NCI-H345 (cell line): ENCODE results near the gene TMEM72.

ENCODE experiments used
- DNase-seq: peaks from one replicate; lab custom pipeline; 2025; lab: John Stamatoyannopoulos, UW

The TMEM72 gene

DNA sequence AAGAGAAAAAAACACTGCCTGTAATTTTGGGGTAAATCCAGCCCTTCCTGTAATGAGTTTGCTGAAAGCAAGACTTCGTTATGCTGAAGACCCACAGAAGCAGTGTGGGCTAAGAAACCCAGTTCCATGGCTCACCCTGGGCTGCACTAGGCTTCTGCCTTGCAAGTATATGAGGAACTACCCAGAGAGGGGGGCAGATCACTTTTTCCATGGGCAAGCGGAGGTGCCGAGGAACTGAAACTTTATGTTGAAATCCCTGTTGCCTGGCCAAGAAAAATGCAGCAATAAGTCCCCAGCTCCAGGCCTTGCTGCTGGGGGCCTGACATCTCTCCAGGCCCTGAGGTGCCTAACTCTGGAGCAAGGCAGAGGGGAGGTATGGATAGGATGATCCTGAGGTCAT, 57.0 kb downstream of the TMEM72 start:
- no peak for DNase-seq

DNA sequence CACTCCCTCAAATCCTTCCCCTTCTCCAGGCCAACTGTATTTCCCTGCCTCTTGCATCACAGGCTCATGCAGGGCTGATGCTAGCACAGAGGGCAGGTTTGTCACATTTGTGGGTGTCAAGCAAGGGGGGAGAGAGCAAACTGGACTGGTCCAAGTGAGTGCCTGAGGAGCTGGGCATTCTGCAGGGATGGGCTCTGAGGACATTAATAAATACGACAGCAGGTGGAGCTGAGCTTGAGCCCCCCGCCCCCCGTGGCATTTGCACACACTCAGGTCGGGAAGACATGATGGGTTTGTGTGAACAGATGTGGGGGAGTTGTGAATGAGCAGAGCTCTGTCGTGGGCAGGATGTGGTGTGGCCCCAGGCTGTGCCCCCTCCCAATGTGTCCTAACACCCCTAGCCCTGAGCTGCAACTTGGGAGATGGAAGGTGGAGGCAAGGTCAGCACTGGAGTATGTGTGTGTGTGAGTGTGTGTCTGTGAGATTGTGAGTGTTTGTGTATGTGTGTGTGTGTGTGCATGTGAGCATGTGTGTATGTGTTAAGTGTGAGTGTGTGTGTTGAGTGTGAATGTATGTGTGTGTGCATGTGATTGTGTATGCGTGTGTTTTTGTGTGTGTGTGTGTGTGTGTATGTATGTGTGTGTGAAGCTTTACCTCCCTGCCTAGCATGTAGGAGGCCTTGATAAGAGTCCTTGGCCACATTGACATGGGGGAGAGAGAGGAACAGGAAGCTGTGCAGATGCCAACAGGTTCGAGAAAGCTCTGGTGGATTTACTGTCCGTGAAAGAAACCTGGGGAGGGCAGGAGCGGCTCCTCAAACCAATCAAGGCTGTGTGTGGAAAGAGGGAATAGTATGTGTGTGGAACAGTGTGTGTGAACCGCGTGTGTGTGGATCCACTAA, 57.6 kb downstream of the TMEM72 start:
- DNase-seq: no peak

DNA sequence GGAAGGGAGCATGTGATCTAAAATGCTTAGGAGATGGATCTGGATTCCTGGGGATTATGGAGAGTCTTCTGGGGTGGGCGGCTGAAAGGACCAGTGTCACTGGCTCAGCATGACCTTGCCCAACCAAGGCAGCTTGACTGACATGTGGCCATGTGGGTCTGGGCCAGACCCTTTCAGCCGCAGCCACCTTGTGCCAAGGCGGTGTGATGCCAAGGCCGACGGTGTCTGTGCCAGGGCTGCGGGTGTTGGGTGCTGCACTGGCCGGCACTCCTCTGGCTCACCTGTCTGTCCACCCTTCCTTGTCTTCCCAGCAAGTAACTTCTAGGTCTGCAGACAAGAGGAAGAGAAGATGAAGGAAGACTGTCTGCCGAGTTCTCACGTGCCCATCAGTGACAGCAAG, 58.7 kb downstream of the TMEM72 start:
- DNase-seq: no peak

DNA sequence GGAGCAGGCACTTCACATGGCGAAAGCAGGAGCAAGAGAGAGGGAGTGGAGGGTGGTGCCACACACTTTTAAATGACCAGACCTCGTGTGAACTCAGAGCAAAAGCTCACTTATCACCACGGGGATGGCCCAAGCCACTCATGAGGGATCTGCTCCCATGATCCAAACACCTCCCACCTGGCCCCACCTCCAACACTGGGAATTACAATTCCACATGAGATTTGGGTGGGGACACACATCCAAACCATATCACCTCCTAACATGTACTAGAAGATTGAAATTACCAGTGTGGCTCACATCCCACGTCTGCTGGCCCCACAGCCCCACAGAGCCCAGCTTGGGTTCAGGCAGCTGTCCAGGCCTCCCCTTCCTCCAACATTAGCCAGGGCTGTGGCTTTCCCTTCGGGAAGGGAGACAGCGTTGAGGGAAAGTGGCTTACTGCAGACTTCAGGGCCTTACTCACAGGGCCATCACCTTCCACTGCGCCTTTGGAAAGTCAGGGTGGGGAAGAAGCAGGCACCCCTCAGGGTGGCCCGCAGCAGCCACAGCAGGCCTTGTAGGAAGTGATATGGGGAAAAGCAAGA, 59.8 kb downstream of the TMEM72 start:
- no peak for DNase-seq

DNA sequence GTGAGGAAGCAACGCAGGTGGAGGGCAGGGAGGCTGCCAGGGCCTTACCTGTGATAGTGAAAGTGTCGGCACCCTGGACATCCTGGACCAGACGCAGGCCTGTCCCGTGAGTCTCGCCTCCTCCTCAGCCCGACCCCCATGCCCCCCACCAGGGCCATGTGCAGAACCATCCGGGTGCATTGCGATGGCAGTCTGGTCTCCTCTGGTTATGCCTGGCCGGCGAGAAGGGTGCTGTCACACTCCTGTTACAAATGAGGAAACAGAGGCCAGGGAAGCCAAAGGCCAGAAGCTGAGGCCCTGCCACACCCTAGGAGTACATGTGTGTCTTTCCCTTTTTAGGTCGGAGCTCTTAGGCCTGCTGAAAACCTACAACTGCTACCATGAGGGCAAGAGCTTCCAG, 60.3 kb downstream of the TMEM72 start:
- no peak for DNase-seq

DNA sequence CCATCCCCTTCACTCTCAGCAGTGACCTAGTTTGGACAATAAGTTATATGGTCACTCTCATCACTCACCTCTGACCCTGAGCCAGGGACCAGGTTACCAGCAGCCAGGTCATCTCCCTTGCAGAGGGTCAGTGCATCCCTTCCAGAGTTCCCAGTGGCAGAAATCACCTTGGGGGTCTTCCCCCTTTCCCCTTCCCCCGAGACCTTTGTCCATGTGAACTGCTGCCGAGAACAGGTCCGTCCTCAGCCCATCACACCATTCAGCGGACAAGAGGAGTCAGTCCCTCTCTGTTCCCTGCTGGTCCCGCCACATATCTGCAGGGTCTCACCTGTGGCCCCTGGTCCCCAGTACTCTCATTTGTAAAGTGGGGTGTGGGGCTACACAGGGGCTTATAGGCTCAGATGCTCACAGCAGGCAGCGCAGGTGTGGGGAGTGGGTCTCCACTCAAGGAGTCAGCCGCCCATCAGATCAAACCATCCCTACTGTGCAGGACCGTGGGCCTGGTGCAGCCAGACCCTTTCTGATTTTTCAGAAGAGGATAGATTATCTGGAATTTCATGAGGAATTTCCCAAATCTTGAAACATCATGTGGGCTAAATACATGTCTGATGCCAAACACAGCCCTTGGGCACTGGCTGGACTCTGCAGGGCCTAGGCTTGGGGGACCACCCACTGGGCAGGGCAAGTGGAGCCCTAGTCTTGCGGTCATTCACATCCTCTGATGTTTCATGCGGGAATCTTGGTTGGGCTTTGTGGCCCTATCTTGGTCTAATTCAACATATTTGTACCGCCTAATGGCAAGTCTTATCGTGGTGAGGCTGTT, 61.0 kb downstream of the TMEM72 start:
- no peak for DNase-seq

DNA sequence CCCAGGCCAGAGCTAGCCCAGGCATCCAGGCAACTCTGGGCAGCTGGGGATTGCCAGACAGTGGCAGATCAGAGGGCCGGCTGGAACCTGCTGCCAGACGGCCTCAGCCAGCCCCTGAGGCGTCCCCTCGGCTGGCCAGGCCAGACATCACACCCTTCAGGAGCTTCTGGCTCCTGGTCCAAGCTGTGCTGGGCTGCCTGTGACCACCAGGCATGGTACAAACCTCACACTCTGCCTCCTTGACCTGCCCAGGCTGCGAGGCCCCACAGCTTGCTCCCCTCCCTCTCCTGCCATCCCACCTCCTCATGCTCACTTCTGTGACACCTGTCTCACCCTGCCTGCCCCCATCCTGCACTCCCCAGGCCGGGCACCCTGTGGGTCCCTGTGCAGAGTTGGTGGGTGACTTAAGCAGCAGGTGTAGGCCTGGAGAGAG, 61.8 kb downstream of the TMEM72 start:
- DNase-seq: no peak

DNA sequence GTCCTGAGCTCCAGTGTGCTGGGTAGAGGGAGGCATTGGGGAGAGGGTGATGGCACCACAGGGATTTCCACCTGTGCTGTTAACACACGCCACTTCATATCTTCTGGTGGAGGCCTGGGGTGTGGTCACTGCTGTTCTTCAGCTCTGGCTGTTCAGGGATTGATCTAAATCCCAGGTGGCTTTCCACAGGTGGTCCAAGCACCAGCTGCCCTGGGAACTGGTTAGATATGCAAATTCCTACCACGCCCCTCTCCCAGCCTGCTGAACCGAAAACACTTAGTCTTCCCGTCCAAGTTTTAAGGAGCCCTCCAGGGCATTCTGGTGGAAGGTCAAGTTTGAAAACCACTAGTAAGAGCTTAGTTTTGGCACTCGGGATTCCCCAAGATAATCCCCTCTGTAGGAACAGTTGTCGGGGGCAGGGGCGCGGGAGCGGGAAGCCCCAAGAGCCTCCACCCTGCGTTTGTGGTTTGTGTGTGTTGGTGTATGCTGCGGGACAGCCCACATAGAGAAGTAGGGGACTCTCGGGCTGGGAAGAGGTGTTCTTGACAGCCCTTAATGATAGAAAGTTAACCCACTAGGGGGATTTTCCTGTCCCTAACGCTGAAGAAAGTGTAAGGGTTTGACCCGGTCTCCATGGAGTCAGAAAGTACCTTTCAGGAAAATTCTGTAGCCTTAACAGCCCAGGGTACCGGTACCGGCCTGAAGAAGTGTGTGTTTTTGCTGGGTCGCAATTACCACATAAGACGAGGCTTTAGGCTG, 62.4 kb downstream of the TMEM72 start:
- peak; percentile 56 for DNase-seq

DNA sequence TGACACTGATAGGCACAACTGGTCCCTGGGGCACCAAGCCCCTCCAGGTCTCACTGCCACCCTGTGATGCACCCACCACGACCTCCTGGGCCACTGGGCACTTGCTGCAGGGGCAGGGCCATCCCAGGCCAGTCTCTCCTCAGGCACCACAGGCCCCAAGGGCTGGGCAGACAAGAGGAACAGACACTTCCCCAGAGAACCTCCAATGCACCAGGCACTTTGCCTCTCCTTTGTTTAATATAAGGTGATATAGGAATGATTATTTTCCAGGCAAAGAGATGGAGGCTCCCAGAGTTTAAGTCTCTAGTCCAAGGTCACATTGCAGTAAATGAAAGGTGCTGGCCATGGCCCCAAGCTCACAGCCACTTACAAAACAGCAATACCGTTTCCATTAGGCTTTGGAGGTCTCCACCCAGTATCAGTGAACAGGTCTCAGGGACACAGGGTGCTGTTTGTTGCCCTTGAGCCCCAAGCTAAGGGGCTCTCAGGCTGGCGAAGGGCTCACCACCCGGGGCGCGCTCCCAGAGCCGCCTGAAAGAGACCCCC, 63.0 kb downstream of the TMEM72 start:
- DNase-seq: no peak

DNA sequence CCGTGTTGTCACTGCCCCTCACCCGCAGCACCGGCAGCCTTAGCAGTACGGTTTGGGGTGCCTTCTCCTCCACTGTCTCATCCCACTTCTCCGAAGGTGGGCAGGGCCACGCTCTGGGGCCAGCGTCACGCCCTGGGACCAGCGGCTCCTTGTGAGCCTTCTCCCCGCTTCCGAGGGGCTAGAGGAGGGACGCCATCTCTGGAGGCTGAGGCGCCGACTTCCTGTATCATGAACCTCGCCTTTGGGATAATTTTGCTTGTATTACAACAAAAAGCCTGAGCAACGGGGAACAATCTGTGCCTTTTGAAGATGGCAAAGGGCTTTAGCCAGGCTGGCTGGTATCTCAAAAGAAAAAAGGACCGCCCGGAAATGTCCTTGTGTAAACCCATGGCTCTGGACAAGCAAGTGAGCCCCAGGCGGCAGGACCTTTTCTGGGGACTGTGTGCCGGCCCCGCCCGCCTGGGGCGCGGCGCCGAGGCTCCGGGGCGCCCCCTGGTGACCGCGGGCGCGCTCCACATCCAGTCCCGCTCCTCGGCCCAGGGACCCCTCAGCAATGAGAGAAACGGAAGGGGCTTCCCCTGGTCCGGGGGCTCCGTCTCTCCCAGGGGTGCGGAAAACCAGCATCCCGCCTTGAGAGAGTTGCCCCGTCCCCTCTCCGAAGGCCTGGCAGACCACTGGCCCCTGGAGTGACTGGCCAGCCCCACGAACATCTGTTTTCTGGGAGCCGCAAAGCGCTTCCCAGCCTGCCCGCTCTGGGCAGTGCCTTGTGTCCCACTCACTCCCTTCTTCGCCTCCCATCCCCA, 63.7 kb downstream of the TMEM72 start:
- DNase-seq: peak; percentile 49

DNA sequence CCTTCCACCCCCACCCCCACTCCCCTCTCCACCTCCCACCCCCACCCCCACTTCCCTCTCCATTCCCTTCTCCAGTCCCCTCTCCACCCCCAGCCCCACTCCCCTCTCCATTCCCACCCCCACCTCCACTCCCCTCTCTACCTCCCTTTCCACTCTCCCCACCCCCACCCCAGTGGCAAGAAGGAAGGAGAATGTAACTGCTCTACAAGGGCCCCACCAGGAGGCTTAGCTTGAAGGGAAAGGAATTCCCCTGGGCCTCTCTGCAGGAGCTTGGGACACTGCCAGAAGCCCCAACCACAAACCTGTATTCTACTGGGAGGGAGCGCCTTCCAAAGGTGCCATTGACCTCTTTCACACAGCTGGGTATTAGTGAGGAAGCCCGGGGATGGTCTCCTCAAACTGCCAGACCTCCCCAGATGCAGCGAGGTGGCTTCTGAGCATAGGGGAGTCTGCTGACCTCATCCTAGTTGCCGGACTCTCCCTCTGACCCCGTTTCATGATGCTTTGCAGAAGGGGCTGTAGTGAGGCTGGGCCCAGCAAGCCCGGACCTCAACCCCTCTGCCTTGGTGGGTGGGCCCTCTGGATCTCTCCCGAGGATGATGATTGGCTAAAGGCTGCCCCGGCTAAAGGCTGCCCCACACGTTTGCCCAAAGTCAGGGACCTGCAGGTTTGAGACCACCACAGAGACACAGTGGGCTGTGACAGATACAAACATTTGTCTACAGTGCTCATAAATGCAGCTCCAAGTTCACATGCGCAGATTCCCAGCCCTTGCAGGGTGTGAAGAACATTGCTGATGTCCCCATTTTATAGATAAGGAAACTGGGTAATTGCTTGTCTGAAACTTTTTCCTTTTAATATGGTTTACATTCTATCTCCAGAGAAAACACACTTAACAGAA, 64.5 kb downstream of the TMEM72 start:
- peak; percentile 69 for DNase-seq

DNA sequence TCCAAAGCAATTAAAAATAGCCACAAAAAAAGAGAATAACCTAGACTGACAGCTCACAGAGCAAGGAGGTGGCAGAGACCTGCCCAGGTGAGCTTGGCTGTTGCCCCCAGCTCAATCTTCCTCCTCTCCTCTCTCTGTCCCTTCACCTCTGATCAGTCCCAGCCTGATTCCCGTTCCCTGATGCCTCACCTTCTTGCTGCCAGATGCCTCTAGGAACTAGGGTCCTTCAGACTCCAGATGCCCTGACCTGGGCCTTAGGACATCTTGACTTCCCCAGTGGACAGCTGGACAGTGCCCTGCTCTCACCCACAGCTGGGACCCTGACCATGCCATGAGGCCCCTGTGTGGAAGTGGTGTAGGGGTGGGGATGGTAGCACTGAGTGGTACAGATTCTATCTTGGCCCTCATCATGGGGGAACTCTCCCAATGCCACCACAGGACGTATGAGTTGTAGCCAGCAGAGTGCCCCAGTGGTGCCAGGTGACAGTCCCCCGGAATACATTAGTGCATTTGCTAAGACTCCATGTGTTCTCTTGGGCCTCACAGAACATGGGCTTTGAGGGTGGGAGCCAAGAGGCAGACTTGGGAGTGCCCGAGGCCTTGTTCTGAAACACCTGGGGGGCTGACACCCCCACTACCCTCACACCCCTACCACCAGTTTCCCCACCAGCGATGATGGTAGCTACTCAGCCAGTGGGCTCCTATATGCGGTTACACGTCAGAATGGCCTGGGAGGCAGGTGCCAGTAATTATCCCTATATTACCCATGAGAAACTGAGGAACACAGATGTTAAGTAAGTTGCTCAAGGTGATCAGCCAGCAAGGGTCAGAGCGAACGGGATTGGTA, 65.4 kb downstream of the TMEM72 start:
- DNase-seq: no peak

DNA sequence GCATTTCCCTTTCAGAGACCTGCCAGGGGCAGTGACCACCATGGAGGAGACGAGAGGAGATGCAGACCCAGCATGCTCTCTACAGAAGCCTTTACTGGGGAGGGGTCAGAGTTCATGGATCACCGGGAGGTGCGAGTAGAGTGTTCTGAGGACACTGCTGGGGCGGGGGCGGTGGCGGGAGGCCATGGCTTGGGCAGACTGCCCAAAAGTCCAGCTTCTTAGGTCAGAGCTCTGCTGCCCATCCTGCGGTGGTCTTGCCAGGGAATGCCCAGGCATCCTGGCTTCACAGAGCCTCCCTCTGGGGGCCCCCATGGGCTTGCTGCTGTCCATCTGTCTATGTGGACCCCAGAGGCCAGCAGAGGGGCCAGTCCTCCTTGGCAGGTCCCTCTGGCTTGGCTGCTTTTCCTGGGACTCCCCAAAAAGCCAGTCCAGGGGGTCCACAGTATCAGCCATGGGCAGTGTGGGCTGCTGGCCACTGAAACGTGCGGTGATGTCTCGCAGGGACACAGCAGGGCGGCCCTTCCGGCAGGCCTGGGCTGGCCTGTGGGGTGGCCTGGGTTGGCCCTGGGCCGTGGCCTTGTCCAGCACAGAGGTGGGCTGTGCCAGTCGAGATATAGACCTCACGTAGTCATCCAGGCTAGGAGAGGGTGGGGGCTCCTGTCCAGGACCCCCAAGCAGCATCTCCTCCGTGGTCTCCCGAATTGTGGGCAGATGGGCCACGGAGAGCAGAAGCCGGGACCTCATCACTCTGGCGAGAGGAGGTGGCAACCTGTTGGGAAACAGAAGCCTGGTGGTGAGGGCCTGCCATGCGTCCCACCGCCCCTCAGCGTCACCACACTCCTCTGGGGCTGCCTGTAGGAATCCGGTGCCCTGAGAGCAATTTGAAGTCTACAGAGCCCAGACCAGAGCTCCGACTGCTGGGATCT, 66.4 kb downstream of the TMEM72 start:
- DNase-seq: no peak

DNA sequence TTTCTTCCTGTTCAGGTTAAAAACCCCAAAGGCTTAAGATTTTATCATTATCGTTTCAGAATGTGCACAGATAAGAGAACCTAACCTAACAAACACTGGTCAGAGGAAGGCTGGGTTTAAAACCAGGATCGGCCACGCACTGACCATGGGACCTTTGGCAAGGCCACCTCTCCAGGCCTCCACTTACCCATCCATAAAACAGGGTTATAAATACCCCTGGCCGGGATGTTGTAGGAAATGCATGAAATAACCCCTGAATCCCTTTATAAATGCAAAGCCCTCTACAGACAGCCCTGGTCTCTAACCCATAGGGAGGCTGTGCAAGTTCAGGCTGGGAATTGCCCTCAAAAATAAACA, 67.1 kb downstream of the TMEM72 start:
- no peak for DNase-seq

DNA sequence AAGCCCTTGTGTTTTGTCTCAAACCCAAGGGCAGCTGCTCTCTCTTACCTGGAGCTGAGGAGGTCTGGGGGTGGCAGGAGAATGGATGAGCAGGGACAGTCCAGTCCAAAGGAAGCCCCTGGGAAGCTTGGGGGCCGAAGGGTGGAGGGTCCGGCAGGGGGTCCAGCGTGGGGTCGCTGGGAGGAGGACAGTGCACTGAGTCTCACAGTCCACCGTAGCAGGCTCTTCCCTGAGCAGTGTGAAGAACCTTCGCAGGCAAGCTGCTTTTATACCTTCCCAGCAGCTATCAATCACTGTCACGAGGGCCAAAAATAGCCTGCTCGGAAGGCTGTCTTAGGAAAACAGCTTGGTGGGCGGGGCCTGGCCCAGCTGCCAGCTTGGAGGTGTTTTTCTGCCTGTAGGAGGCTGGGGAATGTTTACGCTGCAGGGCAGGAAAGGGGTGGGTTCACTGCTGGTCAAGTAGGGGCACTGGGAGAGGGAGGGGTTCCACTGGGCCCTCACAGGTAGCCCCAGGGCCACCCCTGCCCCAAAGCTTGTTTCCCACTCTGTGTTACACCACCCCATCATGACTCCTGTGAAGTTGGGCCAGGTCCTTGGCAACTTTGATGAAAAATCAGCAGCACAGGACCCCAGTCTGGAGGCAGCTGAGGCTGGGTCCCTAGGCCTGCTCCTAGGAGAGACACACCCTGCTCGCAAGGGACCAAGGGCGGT, 67.6 kb downstream of the TMEM72 start, which contains the start of gene DEPP1:
Gene DEPP1 (minus strand): TSS at position 240 of the 711 bp plus-strand sequence. CDS start 779 bp downstream, outside the sequence.
- peak; percentile 91 for DNase-seq

DNA sequence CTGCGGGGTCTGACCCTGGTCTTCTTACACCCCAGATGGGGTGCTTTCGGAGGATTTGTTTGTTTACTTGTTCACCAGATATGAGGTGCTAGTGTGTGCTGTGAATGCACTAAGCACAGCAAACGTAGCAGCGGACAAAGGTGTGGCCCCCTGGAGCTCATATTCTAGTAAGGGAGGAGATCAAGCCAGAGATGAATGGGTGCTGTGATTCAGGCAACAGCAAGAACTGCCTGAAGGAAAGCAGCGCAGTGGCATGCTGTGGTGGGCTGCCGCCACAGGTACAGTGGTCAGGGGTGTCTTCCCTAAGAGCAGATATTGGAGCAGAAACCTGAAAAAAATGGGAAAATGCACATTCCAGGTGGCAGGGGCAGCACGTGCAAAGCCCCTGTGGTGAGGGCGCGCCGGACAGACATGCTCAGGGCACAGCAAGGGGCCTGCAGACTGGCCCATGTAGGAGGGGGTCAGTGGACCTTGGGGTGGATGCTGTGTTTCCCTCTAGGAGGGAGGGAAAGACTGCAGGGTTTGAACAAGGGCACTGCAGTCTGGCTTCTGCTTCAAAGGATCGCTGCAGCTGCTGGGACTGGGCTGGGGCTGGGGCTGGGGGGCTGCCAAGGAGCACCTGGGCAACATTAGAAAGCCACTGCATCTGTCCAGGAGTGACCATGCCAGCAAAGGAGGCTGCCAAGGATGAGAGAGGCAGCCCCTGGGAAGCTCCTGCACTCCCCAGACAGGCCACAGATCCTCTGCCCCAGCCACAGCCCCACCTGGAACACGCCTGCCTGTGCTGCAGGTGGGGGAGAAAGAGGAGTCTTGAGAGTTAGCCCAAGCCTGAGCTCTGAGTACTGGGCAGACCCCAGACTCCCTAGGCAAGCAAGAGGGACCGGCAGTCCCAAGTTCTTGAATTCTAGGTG, 68.4 kb downstream of the TMEM72 start:
- DNase-seq: no peak
